ENCODE data around the gene SBSN. TPM values are rescaled to one million over a fixed set of nuclear protein-coding genes. Genes with fewer than 3 reads are reported as not detected.

SBSN gene
- 1.8 to 3.7 TPM (median 3.0 TPM) in 5 replicates for total RNA-seq (2022; extraction: Qiagen RNA extraction; ENCODE audit: low read depth)

GRCh38 chr19:35528218-35529038, at the start of gene SBSN:
SBSN (minus strand) TSS chr19:35528311; CDS start chr19:35528281, 30 bp downstream.

GRCh38 chr19:35563207-35563829, 35.2 kb upstream of the SBSN start, which contains the start of gene ATP4A:
ATP4A (minus strand) TSS chr19:35563658; CDS start chr19:35563629, 29 bp downstream.

GRCh38 chr19:35545001-35545854, 17.1 kb upstream of the SBSN start, which contains the start of gene TMEM147:
TMEM147 (plus strand) TSS chr19:35545626; CDS start chr19:35545740, 114 bp downstream.

GRCh38 chr19:35533201-35533821, 5.2 kb upstream of the SBSN start, which contains the start of gene GAPDHS:
GAPDHS (plus strand) TSS chr19:35533456; CDS start chr19:35533528, 72 bp downstream.

GRCh38 chr19:35513628-35514281, 14.4 kb downstream of the SBSN start, which contains the start of gene DMKN:
DMKN (minus strand) TSS chr19:35513649; CDS start chr19:35513475, 174 bp downstream.

GRCh38 chr19:35490364-35490763, 37.7 kb downstream of the SBSN start, which contains the start of gene KRTDAP:
KRTDAP (minus strand) TSS chr19:35490464; CDS start chr19:35490442, 22 bp downstream.

Other genes with a start within 250 kb of the SBSN start
- gene HAMP, start 245.8 kb downstream of the SBSN start, total RNA-seq (2022; extraction: Qiagen RNA extraction; ENCODE audit: low read depth) = 0.22 to 0.31 TPM in 2 of 5 replicates, not detected in the others
- gene MAG, start 236.2 kb downstream of the SBSN start, total RNA-seq (2022; extraction: Qiagen RNA extraction; ENCODE audit: low read depth) = not detected in 5 replicates
- gene CD22, start 199.1 kb downstream of the SBSN start, total RNA-seq (2022; extraction: Qiagen RNA extraction; ENCODE audit: low read depth) = 0.95 to 1.4 TPM (median 1.0 TPM) in 5 replicates
- not detected in 5 replicates for gene FFAR1, start 180.4 kb downstream of the SBSN start, total RNA-seq (2022; extraction: Qiagen RNA extraction; ENCODE audit: low read depth)
- gene FFAR3, start 169.9 kb downstream of the SBSN start, total RNA-seq (2022; extraction: Qiagen RNA extraction; ENCODE audit: low read depth) = 0.07 to 0.21 TPM in 2 of 5 replicates, not detected in the others
- gene GPR42, start 157.2 kb downstream of the SBSN start, total RNA-seq (2022; extraction: Qiagen RNA extraction; ENCODE audit: low read depth) = not detected in 5 replicates
- gene FFAR2, start 80.1 kb downstream of the SBSN start, total RNA-seq (2022; extraction: Qiagen RNA extraction; ENCODE audit: low read depth) = not detected in 5 replicates
- gene KRTDAP, start 37.8 kb downstream of the SBSN start, total RNA-seq (2022; extraction: Qiagen RNA extraction; ENCODE audit: low read depth) = not detected in 5 replicates
- gene DMKN, start 14.7 kb downstream of the SBSN start, total RNA-seq (2022; extraction: Qiagen RNA extraction; ENCODE audit: low read depth) = 34.6 to 40.9 TPM (median 36.9 TPM) in 5 replicates
- 0.08 to 0.21 TPM (median 0.17 TPM) in 4 of 5 replicates, not detected in the other for gene GAPDHS, start 5.1 kb upstream of the SBSN start, total RNA-seq (2022; extraction: Qiagen RNA extraction; ENCODE audit: low read depth)
- gene TMEM147, start 17.3 kb upstream of the SBSN start, total RNA-seq (2022; extraction: Qiagen RNA extraction; ENCODE audit: low read depth) = 383 to 426 TPM (median 419 TPM) in 5 replicates
- gene ATP4A, start 35.3 kb upstream of the SBSN start, total RNA-seq (2022; extraction: Qiagen RNA extraction; ENCODE audit: low read depth) = 0.10 TPM in 1 of 5 replicates, not detected in the others
- not detected in 5 replicates for gene PMIS2, start 57.9 kb upstream of the SBSN start, total RNA-seq (2022; extraction: Qiagen RNA extraction; ENCODE audit: low read depth)
- gene HAUS5, start 84.4 kb upstream of the SBSN start, total RNA-seq (2022; extraction: Qiagen RNA extraction; ENCODE audit: low read depth) = 12.2 to 17.4 TPM (median 14.8 TPM) in 5 replicates
- gene RBM42, start 100.7 kb upstream of the SBSN start, total RNA-seq (2022; extraction: Qiagen RNA extraction; ENCODE audit: low read depth) = 147 to 204 TPM (median 201 TPM) in 5 replicates
- 2.1 to 3.1 TPM (median 2.2 TPM) in 5 replicates for gene ETV2, start 113.4 kb upstream of the SBSN start, total RNA-seq (2022; extraction: Qiagen RNA extraction; ENCODE audit: low read depth)
- gene COX6B1, start 120.0 kb upstream of the SBSN start, total RNA-seq (2022; extraction: Qiagen RNA extraction; ENCODE audit: low read depth) = 1,289 to 1,613 TPM (median 1,322 TPM) in 5 replicates
- gene UPK1A, start 138.2 kb upstream of the SBSN start, total RNA-seq (2022; extraction: Qiagen RNA extraction; ENCODE audit: low read depth) = 0.41 to 1.2 TPM (median 0.91 TPM) in 5 replicates
- not detected in 5 replicates for gene ZBTB32, start 176.2 kb upstream of the SBSN start, total RNA-seq (2022; extraction: Qiagen RNA extraction; ENCODE audit: low read depth)
- gene KMT2B, start 189.7 kb upstream of the SBSN start, total RNA-seq (2022; extraction: Qiagen RNA extraction; ENCODE audit: low read depth) = 48.1 to 60.8 TPM (median 55.0 TPM) in 5 replicates
- 7.6 to 13.3 TPM (median 10.2 TPM) in 5 replicates for gene IGFLR1, start 214.1 kb upstream of the SBSN start, total RNA-seq (2022; extraction: Qiagen RNA extraction; ENCODE audit: low read depth)
- 25.2 to 29.1 TPM (median 25.8 TPM) in 5 replicates for gene U2AF1L4, start 217.1 kb upstream of the SBSN start, total RNA-seq (2022; extraction: Qiagen RNA extraction; ENCODE audit: low read depth)
- gene PSENEN, start 217.3 kb upstream of the SBSN start, total RNA-seq (2022; extraction: Qiagen RNA extraction; ENCODE audit: low read depth) = 260 to 334 TPM (median 276 TPM) in 5 replicates
- gene LIN37, start 220.3 kb upstream of the SBSN start, total RNA-seq (2022; extraction: Qiagen RNA extraction; ENCODE audit: low read depth) = 20.0 to 28.4 TPM (median 22.7 TPM) in 5 replicates
- gene HSPB6, start 228.7 kb upstream of the SBSN start, total RNA-seq (2022; extraction: Qiagen RNA extraction; ENCODE audit: low read depth) = 0.18 to 0.38 TPM (median 0.32 TPM) in 4 of 5 replicates, not detected in the other
- gene PROSER3, start 229.9 kb upstream of the SBSN start, total RNA-seq (2022; extraction: Qiagen RNA extraction; ENCODE audit: low read depth) = 21.3 to 29.7 TPM (median 26.3 TPM) in 5 replicates
- 4.1 to 8.6 TPM (median 6.0 TPM) in 5 replicates for gene ARHGAP33, start 247.3 kb upstream of the SBSN start, total RNA-seq (2022; extraction: Qiagen RNA extraction; ENCODE audit: low read depth)

Measured in A549 treated with GW870086 at 1 μM for 4 hours (cell line).